GM21825 (cell line): ENCODE results near the gene DENND5B.

Experiments used
- ATAC-seq: cut with Tn5 transposase; IDR thresholded peaks from one replicate; pipeline ENCODE4 v1.9.1; 2021; ENCODE audit warnings: mild to moderate bottlenecking, moderate library complexity; ENCODE audit not compliant: unreplicated experiment

Gene DENND5B

DNA sequence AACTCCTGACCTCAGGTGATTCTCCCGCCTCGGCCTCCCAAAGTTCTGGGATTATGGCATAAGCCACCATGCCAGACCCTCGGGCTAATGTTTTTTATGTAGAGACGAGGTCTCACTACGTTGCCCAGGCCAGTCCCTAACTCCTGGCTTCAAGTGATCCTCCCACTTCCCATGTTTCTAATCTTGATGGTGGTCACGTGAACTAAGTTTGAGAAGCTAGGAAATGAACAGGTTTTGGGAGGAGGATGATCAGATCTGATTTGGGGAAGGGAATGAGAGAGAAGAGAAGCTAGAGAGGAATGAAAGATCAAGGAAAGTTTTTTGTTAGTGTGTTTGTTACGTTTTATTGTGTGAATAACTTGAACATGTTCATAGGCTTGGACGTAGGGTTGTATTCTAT lies 247.8 kb downstream of the DENND5B start:
- ATAC-seq: no peak

DNA sequence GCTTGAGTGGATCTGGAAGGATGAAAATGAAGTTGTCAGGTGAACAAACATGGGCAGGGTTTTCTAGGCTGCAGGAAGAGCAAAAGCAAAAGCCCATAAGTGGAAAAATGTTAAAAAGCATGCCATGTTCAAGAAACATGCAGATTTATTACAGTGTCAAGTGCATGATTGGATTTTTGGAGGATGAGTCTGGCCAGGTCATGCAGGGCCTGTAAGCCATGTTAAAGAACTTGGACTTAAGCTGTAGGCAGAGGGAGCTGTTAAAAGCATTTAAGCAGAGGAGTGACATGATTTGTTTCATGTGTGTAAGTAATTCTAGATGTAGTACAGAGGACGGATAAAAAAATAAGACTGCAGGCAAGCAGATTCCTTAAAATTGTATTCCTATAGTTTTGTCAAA lies 248.7 kb downstream of the DENND5B start:
- ATAC-seq: no peak

DNA sequence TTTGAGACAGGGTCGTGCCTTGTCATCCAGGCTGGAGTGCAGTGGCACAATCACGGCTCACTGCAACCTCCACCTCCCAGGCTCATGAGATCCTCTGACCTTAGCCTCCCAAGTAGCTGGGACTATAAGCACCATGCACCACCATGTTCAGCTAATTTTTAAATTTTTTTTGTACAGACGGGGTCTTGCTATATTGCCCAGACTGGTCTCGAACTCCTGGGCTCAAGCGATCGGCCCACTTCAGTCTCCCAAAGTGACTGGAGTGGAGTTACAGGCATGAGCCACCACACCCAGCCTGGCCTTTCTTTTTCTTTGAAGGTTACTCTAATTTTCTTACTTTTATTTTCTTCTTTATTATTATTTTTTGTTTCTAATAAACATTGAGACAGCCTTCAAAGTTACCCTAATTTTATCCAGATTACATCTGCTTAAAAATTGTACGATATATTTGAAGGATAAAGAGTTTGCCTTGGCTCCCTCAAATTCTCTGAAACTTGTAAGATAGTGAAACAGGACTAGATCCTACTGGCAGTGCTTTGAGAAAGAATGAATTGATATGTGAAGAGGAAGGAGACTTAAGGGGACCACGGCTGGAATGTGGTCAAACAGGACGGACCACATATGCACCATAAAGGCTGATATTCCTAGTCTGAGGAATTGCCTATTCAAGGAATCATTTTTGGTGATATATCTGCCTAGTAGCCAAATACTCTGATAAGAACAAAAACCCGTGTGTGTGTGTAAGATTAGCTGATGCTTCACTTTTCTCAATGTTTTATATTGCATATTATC lies 250.9 kb downstream of the DENND5B start:
- ATAC-seq: no peak

DNA sequence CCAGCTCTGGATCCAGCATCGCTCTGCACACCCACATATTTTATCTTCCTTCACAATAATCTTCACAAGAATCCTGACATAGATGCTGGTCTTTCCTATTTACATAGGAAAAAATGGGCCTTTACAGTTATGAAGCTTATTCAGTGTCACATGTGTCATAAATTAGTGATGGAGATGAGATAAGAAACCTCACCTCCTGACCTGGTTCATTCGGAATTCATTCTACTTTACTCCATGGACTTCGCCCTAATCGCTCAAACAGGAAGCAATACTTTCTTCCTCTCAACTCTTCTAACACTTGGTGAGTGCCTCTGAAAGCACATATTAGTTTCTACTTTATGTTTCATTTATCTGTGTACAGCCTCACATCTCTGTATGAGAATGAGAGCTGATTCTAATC lies 253.0 kb downstream of the DENND5B start:
- ATAC-seq: no peak
